ENCODE data around the gene MED25. TPM values are rescaled to one million over a fixed set of nuclear protein-coding genes. Genes with fewer than 3 reads are reported as not detected.

MED25 gene
- total and polyA plus RNA-seq, 9 of the 15 experiments (the other 6 are each of a cell fraction or from before 2014, with no cell fraction given) = 4.1 to 93.9 (median 19.3) TPM

GRCh38 chr19:49866933-49867782, 49.1 kb downstream of the MED25 start, which contains the start of gene PNKP (continued):
- no peak for TF ChIP-seq TSC22D4 (tag; IDR thresholded peaks at IDR 0.05)
- no peak for TF ChIP-seq ZNF232 (CRISPR knock-in tag; IDR thresholded peaks at IDR 0.05)
- TF ChIP-seq MGA (IDR thresholded peaks at IDR 0.05) = no peak; the same call in 1 of the 2 replicates
- no peak for TF ChIP-seq ZNF717 (CRISPR knock-in tag; IDR thresholded peaks at IDR 0.05)
- peak; percentile 31 for TF ChIP-seq U2AF1 (optimal IDR thresholded peaks at IDR 0.05; ENCODE audit: low read depth, low read length)
- peak; percentile 89 for TF ChIP-seq ETV5 (CRISPR knock-in tag; IDR thresholded peaks at IDR 0.05; ENCODE audit: low read depth)
- no peak for TF ChIP-seq RHOXF2B (CRISPR knock-in tag; conservative IDR thresholded peaks at IDR 0.05)
- TF ChIP-seq NFYB (IDR thresholded peaks at IDR 0.05; ENCODE audit: extremely low read depth, insufficient read length) = no peak
- TF ChIP-seq RNF219 (CRISPR knock-in tag; IDR thresholded peaks at IDR 0.05) = no peak
- no peak for TF ChIP-seq ZNF707 (CRISPR knock-in tag; conservative IDR thresholded peaks at IDR 0.05)
- TF ChIP-seq RFX1 (IDR thresholded peaks at IDR 0.05) = peak; percentile 89

All from K562 (cell line).